Measurements from ENCODE around the gene DLK2. TPM values are rescaled to one million over a fixed set of nuclear protein-coding genes. Genes with fewer than 3 reads are reported as not detected.

DLK2 gene
- total and polyA plus RNA-seq, 2 donors (not counting 3 experiments of a cell fraction or from before 2014, with no cell fraction given) = 0.36 TPM; not detected in 1

- no peak overlapping the region for H2AFZ ChIP-seq (ENCODE audit: low read depth, low read length)
- intact Hi-C loops (cut with micrococcal nuclease) = no loop called here
- H3K4me2 ChIP-seq (ENCODE audit: insufficient read depth, low read length) = no peak overlapping the region
- DNase-seq (ENCODE audit: low read depth, low spot score) (no peak), FAIRE-seq (no peak)
- H3K4me3 ChIP-seq (replicated peaks in 1 of 3; ENCODE audit: insufficient read depth in 1 of 3, low read depth in 1 of 3, low read length in 3 of 3) = no peak overlapping the region
- POLR2A ChIA-PET = no interaction called here
- H3K4me1 ChIP-seq (ENCODE audit: control insufficient read depth, extremely low read depth, insufficient read depth, low read length) = peaks cover 22% of the 10 kb centered on the region
- CTCF ChIA-PET = interaction anchor here (1.1 to 19.0 kb wide), 7 partner anchors 10 to 268 kb away, joined by 3 to 289 read pairs (median 7); partner anchors contain the start of genes ABCC10, DLK2, DNPH1 and LRRC73
- H3K27ac ChIP-seq (ENCODE audit: insufficient read depth, low read depth, low read length) = no peak overlapping the region
- H3K27me3 ChIP-seq (ENCODE audit: control insufficient read depth in 2 of 2, insufficient read depth in 2 of 2, low read length in 2 of 2) = no peaks in the 10 kb centered on the region
- H3K79me2 ChIP-seq (ENCODE audit: control insufficient read depth, insufficient read depth, low read length) = no peaks in the 10 kb centered on the region
- no peaks in the 10 kb centered on the region for H4K20me1 ChIP-seq (replicated peaks; ENCODE audit: control insufficient read depth, extremely low read depth, insufficient read depth, low read length)
- no peak overlapping the region for H3K9ac ChIP-seq (replicated peaks; ENCODE audit: extremely low read depth, insufficient read depth, low read length)
- dilution Hi-C loops (cut with MboI; ENCODE audit: extremely low pct_ligation_motif_present, low sequenced_read_pairs) = no loop called here
- no peak for TF ChIP-seq EZH2 (IDR thresholded peaks at IDR 0.05; ENCODE audit: borderline replicate concordance, low read depth, low read length, severe bottlenecking)
- no peak for TF ChIP-seq GATA2 (IDR thresholded peaks at IDR 0.05; ENCODE audit: insufficient read depth, insufficient read length, low read depth, low read length)
- TF ChIP-seq, protein P1, sequence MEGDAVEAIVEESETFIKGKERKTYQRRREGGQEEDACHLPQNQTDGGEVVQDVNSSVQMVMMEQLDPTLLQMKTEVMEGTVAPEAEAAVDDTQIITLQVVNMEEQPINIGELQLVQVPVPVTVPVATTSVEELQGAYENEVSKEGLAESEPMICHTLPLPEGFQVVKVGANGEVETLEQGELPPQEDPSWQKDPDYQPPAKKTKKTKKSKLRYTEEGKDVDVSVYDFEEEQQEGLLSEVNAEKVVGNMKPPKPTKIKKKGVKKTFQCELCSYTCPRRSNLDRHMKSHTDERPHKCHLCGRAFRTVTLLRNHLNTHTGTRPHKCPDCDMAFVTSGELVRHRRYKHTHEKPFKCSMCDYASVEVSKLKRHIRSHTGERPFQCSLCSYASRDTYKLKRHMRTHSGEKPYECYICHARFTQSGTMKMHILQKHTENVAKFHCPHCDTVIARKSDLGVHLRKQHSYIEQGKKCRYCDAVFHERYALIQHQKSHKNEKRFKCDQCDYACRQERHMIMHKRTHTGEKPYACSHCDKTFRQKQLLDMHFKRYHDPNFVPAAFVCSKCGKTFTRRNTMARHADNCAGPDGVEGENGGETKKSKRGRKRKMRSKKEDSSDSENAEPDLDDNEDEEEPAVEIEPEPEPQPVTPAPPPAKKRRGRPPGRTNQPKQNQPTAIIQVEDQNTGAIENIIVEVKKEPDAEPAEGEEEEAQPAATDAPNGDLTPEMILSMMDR (IDR thresholded peaks at IDR 0.05; ENCODE audit: extremely low read depth in 1 of 2, insufficient read depth in 1 of 2, low read depth in 1 of 2, low read length in 2 of 2) = no peak
- TF ChIP-seq POLR2AphosphoS5 (IDR thresholded peaks at IDR 0.05; ENCODE audit: insufficient read depth, low read depth, low read length) = no peak
- TF ChIP-seq JUN (IDR thresholded peaks at IDR 0.05; ENCODE audit: borderline replicate concordance, insufficient read depth, insufficient read length, low read depth) = no peak
- no peak for TF ChIP-seq POLR2A (IDR thresholded peaks at IDR 0.05; ENCODE audit: low read depth, low read length)
- TF ChIP-seq, protein P2, sequence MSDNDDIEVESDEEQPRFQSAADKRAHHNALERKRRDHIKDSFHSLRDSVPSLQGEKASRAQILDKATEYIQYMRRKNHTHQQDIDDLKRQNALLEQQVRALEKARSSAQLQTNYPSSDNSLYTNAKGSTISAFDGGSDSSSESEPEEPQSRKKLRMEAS (IDR thresholded peaks at IDR 0.05; ENCODE audit: insufficient read depth, insufficient read length) = no peak
- TF ChIP-seq MYC (IDR thresholded peaks at IDR 0.05; ENCODE audit: low read depth, low read length) = no peak
- no peak for TF ChIP-seq FOS (IDR thresholded peaks at IDR 0.05; ENCODE audit: borderline replicate concordance, insufficient read depth, low read length)
- H3K9me1 ChIP-seq (replicated peaks; ENCODE audit: control insufficient read depth, extremely low read depth, insufficient read depth, low read length) = no peaks in the 10 kb centered on the region
- H3K36me3 ChIP-seq (ENCODE audit: control insufficient read depth in 2 of 2, extremely low read depth in 1 of 2, insufficient read depth in 2 of 2, low read length in 2 of 2) = peaks cover 0 to 4% of the 10 kb centered on the region in 2 experiments
- no peaks in the 10 kb centered on the region for H3K9me3 ChIP-seq (replicated peaks; ENCODE audit: control insufficient read depth, insufficient read depth, low read length)
- BruUV-seq (replicated peaks) = no TSS peak
Measured at GRCh38 chr6:43497129-43497396, 41.7 kb upstream of the DLK2 start.
